Neural crest cell (in vitro differentiated cells): ENCODE data around the gene ADGRG4. TPM values are rescaled to one million over a fixed set of nuclear protein-coding genes. Genes with fewer than 3 reads are reported as not detected.

Experiments used
- DNase-seq: peaks from one replicate; pipeline ENCODE4 v3.0.0; 2021; ENCODE audit warnings: low read depth, mixed read lengths, low spot score
- H3K27ac Mint-ChIP-seq: one replicate; pipeline ENCODE4 v1.8.0; 2021; ENCODE audit warnings: mild to moderate bottlenecking, mixed read lengths; ENCODE audit not compliant: unreplicated experiment
- H3K27me3 Mint-ChIP-seq: 2 replicates; pipeline ENCODE4 v1.8.0; 2021; ENCODE audit warnings: low read depth, mild to moderate bottlenecking, mixed read lengths
- H3K36me3 Mint-ChIP-seq: 2 replicates; pipeline ENCODE4 v1.8.0; 2021; ENCODE audit warnings: low read depth, mild to moderate bottlenecking, mixed read lengths
- H3K4me1 Mint-ChIP-seq: 2 replicates; pipeline ENCODE4 v1.8.0; 2021; ENCODE audit warnings: mixed read lengths
- H3K4me3 Mint-ChIP-seq: one replicate; pipeline ENCODE4 v1.8.0; 2021; ENCODE audit warnings: mild to moderate bottlenecking, mixed read lengths
- H3K9me3 Mint-ChIP-seq: 2 replicates; pipeline ENCODE4 v1.8.0; 2021; ENCODE audit warnings: mixed read lengths
- total RNA-seq: library from RNA; stranded (reverse); gene quantifications from 2 replicates; pipeline ENCODE4 v1.2.1, GENCODE V29; 2021
- TF ChIP-seq, protein P1 (sequence below): fragments of 200-600 bp; sonication (generic); conservative IDR thresholded peaks from 2 replicates; pipeline ENCODE4 v1.5.0; 2021; ENCODE audit warnings: antibody characterized with exemption, mild to moderate bottlenecking

Gene ADGRG4
- total RNA-seq, 1 donor from 2014 or later = not detected

DNA sequence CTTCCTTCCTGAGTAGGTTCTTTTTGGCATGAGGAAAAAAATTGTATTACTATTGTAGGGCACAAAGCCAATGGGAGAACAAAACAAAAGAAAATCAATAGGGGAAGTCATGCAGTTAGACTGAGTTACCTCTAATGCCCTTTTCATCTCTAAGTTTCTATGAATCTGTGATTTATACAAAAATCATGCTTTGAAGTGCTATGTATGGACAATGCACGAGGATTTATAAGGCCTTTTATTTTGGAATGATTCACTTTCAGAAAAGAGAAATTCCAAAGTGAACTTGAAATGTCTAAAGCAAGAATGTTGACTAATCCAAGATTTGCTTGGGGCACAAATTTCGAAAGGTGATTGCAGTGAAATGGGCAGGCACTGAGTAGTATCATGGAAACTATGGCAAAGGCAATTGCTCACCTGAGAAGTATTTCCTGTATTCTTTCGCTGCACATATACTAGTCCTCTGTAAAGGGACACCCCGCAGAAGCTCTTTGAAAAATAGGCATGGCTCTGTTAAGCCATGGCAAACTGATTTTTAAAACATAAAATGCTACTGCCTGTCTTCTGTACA, 52.8 kb downstream of the ADGRG4 start:
- Mint-ChIP-seq H3K4me3 (no peak overlapping the region), H3K36me3 (no peaks in the 10 kb centered on the region), H3K4me1 (no peaks in the 10 kb centered on the region), H3K27ac (no peak overlapping the region), H3K9me3 (peaks cover 7% of the 10 kb centered on the region), H3K27me3 (peaks cover 6% of the 10 kb centered on the region)
- no peak for DNase-seq
- TF ChIP-seq, protein P1, sequence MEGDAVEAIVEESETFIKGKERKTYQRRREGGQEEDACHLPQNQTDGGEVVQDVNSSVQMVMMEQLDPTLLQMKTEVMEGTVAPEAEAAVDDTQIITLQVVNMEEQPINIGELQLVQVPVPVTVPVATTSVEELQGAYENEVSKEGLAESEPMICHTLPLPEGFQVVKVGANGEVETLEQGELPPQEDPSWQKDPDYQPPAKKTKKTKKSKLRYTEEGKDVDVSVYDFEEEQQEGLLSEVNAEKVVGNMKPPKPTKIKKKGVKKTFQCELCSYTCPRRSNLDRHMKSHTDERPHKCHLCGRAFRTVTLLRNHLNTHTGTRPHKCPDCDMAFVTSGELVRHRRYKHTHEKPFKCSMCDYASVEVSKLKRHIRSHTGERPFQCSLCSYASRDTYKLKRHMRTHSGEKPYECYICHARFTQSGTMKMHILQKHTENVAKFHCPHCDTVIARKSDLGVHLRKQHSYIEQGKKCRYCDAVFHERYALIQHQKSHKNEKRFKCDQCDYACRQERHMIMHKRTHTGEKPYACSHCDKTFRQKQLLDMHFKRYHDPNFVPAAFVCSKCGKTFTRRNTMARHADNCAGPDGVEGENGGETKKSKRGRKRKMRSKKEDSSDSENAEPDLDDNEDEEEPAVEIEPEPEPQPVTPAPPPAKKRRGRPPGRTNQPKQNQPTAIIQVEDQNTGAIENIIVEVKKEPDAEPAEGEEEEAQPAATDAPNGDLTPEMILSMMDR = no peak

DNA sequence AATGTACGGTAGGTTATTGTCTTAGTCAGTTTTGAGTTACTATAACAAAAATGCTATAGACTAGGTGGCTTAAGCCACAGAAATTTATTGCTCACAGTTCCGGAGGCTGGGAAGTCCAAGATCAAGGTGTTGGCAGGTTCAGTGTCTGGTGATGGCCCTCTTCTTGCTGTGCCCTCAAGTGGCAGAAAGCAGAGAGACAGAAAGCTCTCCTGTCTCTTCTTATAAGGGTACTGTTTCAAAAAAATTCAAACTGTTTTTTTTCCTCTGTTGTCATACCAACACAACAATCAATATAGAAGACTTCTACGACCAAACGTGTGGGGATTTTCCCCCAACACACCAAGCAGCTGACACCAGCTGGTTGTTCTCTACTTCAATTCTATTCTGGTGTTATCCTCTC, 53.4 kb downstream of the ADGRG4 start:
- Mint-ChIP-seq H3K27ac (no peak overlapping the region), H3K27me3 (peaks cover 9% of the 10 kb centered on the region), H3K4me1 (no peaks in the 10 kb centered on the region), H3K9me3 (peaks cover 7% of the 10 kb centered on the region), H3K4me3 (no peak overlapping the region), H3K36me3 (no peaks in the 10 kb centered on the region)
- DNase-seq = no peak
- TF ChIP-seq, protein P1 = no peak

DNA sequence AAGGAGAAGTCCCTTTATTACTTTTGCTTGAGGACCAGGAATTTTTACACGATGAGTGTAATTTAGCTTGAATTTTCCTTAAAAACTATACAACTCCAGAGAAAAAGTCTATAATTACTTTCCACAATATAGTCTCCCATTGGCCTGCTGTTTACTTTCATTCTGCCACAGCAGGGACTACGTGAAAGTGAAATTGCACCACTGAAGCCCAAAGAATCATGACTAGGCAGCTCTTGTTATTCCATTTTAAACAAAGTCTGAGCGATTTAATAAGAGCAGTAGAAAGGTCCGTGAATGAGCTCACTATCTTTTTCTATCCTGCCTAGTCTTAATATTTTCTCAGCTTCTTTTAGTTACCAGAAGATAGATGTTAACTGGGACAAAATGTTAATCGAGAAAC, 68.6 kb downstream of the ADGRG4 start:
- no peak overlapping the region for H3K4me3 Mint-ChIP-seq
- DNase-seq = no peak
- peaks cover 4% of the 10 kb centered on the region for H3K9me3 Mint-ChIP-seq
- TF ChIP-seq, protein P1 = no peak
- H3K27ac Mint-ChIP-seq = no peak overlapping the region
- no peaks in the 10 kb centered on the region for H3K27me3 Mint-ChIP-seq
- no peaks in the 10 kb centered on the region for H3K36me3 Mint-ChIP-seq
- no peaks in the 10 kb centered on the region for H3K4me1 Mint-ChIP-seq

DNA sequence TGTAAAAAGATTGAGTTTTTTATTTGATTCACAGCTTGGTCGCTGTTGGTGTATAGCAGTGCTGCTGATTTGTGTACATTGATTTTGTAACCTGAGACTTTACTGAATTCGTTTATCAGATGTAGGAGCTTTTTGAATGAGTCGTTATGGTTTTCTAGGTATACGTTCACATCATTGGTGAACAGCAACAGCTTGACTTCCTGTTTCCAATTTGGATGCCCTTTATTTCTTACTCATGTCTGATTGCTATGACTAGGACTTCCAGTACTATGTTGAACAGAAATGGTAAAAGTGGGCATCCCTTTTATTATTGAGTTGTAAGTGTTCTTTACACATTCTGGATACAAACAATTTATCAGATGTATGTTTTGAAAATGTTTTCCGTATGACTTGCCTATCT, 76.0 kb downstream of the ADGRG4 start:
- TF ChIP-seq, protein P1 = no peak
- peaks cover 8% of the 10 kb centered on the region for H3K27me3 Mint-ChIP-seq
- H3K9me3 Mint-ChIP-seq = peaks cover 9% of the 10 kb centered on the region
- no peak overlapping the region for H3K4me3 Mint-ChIP-seq
- H3K27ac Mint-ChIP-seq = no peak overlapping the region
- DNase-seq = no peak
- H3K36me3 Mint-ChIP-seq = no peaks in the 10 kb centered on the region
- no peaks in the 10 kb centered on the region for H3K4me1 Mint-ChIP-seq

GRCh38 chrX:136380010-136380769, 79.4 kb downstream of the ADGRG4 start:
- Mint-ChIP-seq H3K27me3 (peaks cover 8% of the 10 kb centered on the region), H3K36me3 (no peaks in the 10 kb centered on the region), H3K4me1 (no peaks in the 10 kb centered on the region), H3K27ac (no peak overlapping the region), H3K9me3 (peaks cover 8% of the 10 kb centered on the region), H3K4me3 (no peak overlapping the region)
- TF ChIP-seq, protein P1 = no peak
- DNase-seq = no peak
